ENCODE data around the gene IFNL3. TPM values are rescaled to one million over a fixed set of nuclear protein-coding genes. Genes with fewer than 3 reads are reported as not detected.

The IFNL3 gene
- polyA plus RNA-seq, 3 donors from 2014 or later: not detected

DNA sequence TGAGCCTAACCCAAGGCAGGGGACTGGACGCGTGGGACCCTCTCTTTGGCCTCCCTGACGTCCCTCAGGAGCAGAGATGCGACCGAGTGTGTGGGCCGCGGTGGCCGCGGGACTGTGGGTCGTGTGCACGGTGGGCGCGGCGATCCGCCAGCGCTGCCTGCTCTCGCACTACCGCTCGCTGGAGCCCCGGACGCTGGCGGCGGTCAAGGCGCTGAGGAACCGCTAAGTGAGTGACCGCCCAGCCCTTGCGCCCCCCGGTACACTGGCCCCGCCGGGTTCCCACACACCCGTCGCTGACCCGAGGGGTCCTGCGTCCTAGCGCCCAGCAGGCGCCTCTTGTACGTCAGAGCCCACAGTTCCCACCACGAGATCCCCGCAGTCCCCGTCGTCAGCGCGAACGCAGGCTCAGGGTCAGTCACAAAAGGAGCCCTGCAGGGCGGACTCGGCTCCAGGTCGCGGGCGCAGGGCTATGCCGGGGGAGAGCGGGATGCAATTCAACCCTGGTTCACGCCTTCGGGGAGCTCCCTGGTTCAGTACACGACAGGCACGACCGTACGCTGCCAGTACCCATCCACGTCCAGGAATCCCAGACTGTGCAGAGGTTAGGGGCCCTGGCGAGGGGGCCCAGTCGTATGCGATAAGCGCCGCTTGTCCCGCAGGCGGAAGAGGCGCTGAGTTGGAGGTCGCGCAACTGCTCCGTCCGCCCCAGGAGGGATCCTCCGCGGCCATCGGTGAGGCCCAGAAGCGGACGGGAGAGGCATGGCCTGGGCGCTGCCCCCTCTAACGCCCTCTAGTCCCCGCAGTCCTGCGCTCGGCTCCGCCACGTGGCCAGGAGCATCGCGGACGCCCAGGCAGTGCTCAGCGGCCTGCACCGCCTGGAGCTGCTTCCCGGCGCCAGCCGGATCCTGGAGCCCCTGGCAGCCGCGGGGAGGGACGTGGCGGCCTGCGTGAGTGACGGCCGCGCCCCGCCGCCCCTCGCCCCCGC is 19.8 kb upstream of the IFNL3 start:
- peak overlapping the region; percentile 25 to 53 (median 50) for H3K4me3 Mint-ChIP-seq
- no peaks in the 10 kb centered on the region for H3K9me3 Mint-ChIP-seq
- no peak overlapping the region for H3K27ac Mint-ChIP-seq
- H3K27me3 Mint-ChIP-seq (ENCODE audit: low read depth in 3 of 3): peaks cover 13 to 24% (median 16%) of the 10 kb centered on the region in 3 donors
- H3K4me1 Mint-ChIP-seq: peaks cover 7 to 16% of the 10 kb centered on the region in 2 donors
- DNase-seq: peak in 1 of 3 donors; percentile 9
- peaks cover 0 to 3% (median 0%) of the 10 kb centered on the region in 3 donors for H3K36me3 Mint-ChIP-seq

DNA sequence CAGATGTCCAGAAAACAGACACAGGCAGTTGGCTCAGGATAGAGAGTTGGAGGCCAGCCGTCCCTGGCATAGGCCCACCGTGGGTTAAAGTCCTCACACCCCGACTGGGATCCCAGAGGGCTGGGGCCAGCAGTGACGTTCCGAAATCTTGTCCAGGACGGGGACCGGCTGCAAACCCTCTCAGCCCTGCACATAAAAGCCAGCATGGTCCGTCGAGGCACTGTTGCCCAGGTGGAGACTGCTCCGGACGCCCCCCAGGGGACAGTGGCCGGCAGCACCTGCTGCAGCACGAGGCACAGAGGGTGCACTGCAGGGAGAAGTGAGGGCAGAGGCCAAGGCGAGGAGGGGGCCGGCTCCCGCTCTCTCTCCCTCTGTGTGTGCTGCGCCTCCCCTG is 19.1 kb upstream of the IFNL3 start:
- DNase-seq: no peak
- Mint-ChIP-seq H3K27ac (no peak overlapping the region), H3K27me3 (ENCODE audit: low read depth in 3 of 3) (peaks cover 13 to 22% (median 16%) of the 10 kb centered on the region in 3 donors)

DNA sequence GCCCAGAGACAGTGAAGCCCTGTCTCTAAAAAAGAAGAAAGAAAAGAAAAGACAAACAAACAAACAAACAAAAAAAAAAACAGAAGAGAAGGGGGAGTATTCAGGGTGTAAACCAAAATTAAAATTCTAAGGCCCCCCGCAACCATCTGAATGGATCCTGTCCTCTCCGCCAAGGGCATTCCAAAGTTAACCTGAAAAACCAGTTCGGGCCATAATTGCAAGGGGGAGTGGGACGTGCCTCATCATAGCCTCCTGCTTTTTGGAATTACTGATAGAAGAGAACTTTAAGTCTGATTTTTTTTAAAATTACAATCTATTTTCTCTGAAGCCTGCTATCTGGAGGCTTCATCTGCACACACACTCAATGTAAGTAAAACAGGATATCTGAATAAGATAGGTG is 17.7 kb upstream of the IFNL3 start:
- H3K27me3 Mint-ChIP-seq (ENCODE audit: low read depth in 3 of 3): peaks cover 13 to 20% (median 16%) of the 10 kb centered on the region in 3 donors

More for the DNA sequence above, 19.1 kb upstream of the IFNL3 start:
- Mint-ChIP-seq H3K4me3 (peak overlapping the region; percentile 10 to 75 (median 28)), H3K36me3 (peaks cover 0 to 3% (median 0%) of the 10 kb centered on the region in 3 donors), H3K4me1 (peaks cover 7 to 16% of the 10 kb centered on the region in 2 donors), H3K9me3 (no peaks in the 10 kb centered on the region)

DNA sequence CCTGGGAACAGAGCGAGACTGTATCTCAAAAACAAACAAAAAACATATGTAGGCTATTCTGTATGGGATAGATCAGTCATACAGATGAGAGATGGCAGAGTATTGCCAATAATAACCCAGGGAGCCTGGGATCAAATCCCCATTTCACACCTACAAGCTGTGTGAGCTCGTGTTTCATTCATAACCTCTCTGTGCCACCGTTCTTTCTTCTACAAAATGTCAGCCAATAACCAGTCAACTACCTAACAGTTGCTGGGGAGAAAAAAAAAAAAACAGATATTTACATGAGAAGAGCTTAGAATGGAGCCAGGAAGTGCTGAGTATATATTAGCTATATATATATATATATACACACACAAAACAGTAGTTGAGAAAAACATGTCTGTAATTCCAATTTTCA is 16.9 kb upstream of the IFNL3 start:
- peaks cover 0 to 3% (median 0%) of the 10 kb centered on the region in 3 donors for H3K36me3 Mint-ChIP-seq
- peaks cover 16 to 20% (median 19%) of the 10 kb centered on the region in 3 donors for H3K27me3 Mint-ChIP-seq (ENCODE audit: low read depth in 3 of 3)
- no peaks in the 10 kb centered on the region for H3K9me3 Mint-ChIP-seq
- DNase-seq: no peak
- H3K27ac Mint-ChIP-seq: no peak overlapping the region
- H3K4me3 Mint-ChIP-seq: no peak overlapping the region
- H3K4me1 Mint-ChIP-seq: peaks cover 7 to 16% of the 10 kb centered on the region in 2 donors

More for the DNA sequence above, 17.7 kb upstream of the IFNL3 start:
- H3K27ac Mint-ChIP-seq: no peak overlapping the region
- no peak overlapping the region for H3K4me3 Mint-ChIP-seq
- DNase-seq: no peak
- H3K9me3 Mint-ChIP-seq: no peaks in the 10 kb centered on the region
- H3K36me3 Mint-ChIP-seq: peaks cover 0 to 3% (median 0%) of the 10 kb centered on the region in 3 donors
- peaks cover 7 to 16% of the 10 kb centered on the region in 2 donors for H3K4me1 Mint-ChIP-seq

DNA sequence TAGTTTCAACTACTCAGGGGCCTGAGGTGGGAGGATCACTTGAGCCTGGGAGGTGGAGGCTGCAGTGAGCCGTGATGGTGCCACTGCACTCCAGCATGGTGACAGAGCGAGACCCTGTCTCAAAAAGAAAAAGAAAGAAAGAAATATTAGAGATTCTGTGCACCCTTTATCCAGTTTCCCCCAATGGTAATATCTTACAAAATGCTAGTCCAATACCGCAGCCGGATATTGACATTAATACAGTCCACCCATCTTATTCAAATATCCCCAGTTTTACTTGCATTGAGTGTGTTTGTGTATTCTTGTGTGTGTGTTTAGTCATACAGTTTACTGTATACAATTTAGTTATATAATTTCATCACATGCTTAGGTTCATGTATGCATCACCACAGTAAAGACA is 12.4 kb upstream of the IFNL3 start:
- H3K27me3 Mint-ChIP-seq (ENCODE audit: low read depth in 3 of 3): peaks cover 4 to 11% (median 9%) of the 10 kb centered on the region in 3 donors
- no peak overlapping the region for H3K27ac Mint-ChIP-seq
- H3K36me3 Mint-ChIP-seq: no peaks in the 10 kb centered on the region
- H3K4me3 Mint-ChIP-seq: no peak overlapping the region
- no peak for DNase-seq
- H3K9me3 Mint-ChIP-seq: no peaks in the 10 kb centered on the region
- no peaks in the 10 kb centered on the region for H3K4me1 Mint-ChIP-seq

DNA sequence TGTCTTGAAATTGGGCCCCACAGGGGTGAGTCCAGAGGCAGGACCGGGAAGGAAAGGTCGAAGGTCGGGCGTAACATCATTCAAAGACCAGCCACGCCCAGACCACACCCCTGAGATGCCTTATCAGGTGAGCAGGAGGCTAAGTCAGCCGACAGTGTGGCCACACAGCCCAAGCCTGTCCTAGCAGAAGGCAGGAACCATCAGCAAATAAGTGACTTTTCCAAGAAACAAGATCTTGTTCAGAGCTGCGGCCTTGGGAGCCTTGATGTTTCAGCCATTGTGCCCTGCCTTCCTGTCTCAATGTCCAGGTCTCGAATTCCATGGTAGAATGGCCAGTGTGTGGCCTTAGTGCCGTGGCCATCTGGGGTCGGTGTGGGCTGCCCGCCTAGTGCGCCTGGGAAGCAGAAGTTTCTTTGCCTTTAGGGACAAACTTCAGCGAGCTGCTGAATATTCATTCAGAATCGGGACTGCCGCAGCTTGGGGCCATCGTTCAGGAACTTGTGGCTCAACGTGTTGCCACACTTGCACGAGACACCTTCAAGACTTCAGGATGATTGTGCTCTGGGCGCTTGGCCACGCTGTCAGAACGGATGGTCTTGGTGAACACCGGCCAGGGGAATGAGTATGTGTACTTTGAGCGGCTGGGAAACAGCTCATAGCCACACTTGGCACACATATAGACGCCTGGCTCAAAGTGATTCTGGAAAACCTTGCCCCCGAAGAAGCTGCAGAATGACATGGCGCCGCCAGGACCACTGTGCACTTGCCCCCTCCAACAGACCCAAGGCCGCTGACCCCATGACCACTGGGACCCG is 9.9 kb upstream of the IFNL3 start:
- Mint-ChIP-seq H3K36me3 (no peaks in the 10 kb centered on the region), H3K27me3 (ENCODE audit: low read depth in 3 of 3) (peaks cover 2 to 13% (median 10%) of the 10 kb centered on the region in 3 donors), H3K27ac (no peak overlapping the region), H3K4me1 (no peaks in the 10 kb centered on the region), H3K9me3 (no peaks in the 10 kb centered on the region), H3K4me3 (no peak overlapping the region)
- no peak for DNase-seq

DNA sequence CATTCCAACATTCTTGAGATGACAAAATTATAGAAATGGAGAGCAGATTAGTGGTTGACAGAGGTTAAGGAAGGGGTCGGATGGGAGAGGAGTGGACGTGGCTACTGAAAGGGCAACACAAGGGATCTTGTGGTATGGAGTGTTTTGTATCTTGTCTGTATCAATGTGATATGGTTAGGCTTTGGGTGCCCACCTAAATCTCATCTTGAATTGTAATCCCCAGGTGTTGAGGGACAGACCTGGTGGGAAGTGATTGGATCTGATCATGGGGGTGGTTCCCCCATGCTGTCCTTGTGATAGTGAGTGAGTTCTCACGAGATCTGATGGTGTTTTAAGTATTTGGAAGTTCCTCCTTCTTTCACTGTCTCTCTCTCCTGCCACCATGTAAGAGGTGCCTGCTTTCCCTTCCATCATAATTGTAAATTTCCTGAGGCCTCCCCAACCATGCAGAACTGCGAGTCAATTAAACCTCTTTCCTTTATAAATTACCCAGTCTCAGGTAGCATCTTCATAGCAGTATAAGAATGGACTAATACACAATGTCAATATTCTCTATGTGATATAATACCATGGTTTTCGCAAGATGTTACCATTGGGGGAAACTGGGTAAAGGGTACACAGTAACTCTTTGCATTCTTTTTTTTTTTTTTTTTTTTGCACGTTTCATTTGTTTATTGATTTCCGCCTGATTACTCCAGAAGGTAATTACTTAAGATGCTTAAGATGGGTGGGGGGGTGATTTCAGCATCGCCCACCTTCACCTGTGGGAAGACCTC is 8.8 kb upstream of the IFNL3 start:
- no peaks in the 10 kb centered on the region for H3K9me3 Mint-ChIP-seq
- H3K4me1 Mint-ChIP-seq: peaks cover 0 to 6% of the 10 kb centered on the region in 2 donors
- no peaks in the 10 kb centered on the region for H3K36me3 Mint-ChIP-seq
- H3K4me3 Mint-ChIP-seq: no peak overlapping the region
- H3K27ac Mint-ChIP-seq: peak overlapping the region in 2 of 6 donors; percentile 17 to 45
- peaks cover 2 to 14% (median 11%) of the 10 kb centered on the region in 3 donors for H3K27me3 Mint-ChIP-seq (ENCODE audit: low read depth in 3 of 3)
- DNase-seq: no peak

DNA sequence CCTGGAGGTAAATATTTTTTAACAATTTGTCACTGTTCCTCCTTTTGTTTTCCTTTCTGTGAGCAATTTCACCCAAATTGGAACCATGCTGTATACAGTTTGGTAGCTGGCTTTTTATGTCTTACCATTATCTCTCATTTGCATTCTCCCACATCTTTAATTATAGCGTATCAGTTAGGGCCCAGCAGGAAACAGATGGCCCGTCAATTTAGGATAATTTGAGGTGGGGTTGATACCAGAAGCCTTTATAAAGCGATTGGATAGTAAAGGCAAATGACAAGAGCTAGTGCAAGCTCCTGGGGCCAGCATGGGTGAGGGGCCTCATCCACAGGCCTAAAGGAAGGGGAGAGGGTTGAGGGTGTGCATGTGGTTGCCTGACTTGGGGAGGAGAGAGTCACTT is 7.7 kb upstream of the IFNL3 start:
- no peak overlapping the region for H3K4me3 Mint-ChIP-seq
- H3K4me1 Mint-ChIP-seq: peaks cover 0 to 6% of the 10 kb centered on the region in 2 donors
- H3K36me3 Mint-ChIP-seq: no peaks in the 10 kb centered on the region
- H3K27me3 Mint-ChIP-seq (ENCODE audit: low read depth in 3 of 3): peaks cover 2 to 14% (median 13%) of the 10 kb centered on the region in 3 donors
- no peak for DNase-seq
- no peak overlapping the region for H3K27ac Mint-ChIP-seq
- no peaks in the 10 kb centered on the region for H3K9me3 Mint-ChIP-seq

DNA sequence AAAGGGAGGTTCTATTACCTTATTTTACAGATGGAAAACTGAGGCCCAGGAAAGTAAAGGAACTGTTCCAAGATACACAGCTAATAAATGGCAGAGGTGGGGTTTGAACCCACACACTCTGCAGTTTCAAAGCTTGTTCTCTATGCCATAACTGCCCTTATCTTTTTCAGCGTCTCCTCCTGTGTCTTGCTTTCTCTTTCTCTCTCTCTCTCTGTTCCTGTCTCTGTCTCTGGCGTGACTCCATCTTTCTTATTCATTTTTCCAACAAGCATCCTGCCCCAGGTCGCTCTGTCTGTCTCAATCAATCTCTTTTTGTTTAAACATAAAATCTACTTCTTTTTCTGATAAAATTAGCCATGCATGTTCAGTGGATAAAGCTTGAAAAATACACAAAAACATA is 7.0 kb upstream of the IFNL3 start:
- Mint-ChIP-seq H3K4me3 (no peak overlapping the region), H3K4me1 (peaks cover 4 to 6% of the 10 kb centered on the region in 2 donors), H3K9me3 (no peaks in the 10 kb centered on the region), H3K36me3 (no peaks in the 10 kb centered on the region), H3K27ac (peak overlapping the region in 2 of 6 donors; percentile 2 to 11), H3K27me3 (ENCODE audit: low read depth in 3 of 3) (peaks cover 2 to 13% (median 12%) of the 10 kb centered on the region in 3 donors)
- DNase-seq: no peak

DNA sequence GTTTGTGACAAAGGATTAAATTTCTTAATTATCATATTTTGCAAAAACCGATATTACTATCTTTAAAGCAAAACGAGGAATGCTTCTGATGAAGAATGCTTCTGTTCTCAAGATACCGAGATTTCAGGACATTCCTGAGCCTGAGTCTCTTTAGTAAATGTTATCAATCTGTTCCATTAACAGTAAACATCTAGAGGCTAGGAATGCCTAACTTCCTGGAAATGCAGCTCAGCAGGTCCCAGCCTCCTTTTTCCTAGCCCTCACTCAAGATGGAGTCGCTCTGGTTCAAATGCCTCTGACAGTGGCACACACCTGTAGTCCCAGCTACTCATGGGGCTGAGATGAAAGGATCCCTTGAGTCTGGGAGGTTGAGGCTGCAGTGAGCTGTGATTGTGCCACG is 6.3 kb upstream of the IFNL3 start:
- no peaks in the 10 kb centered on the region for H3K9me3 Mint-ChIP-seq
- no peak for DNase-seq
- no peak overlapping the region for H3K27ac Mint-ChIP-seq
- peaks cover 5 to 6% of the 10 kb centered on the region in 2 donors for H3K4me1 Mint-ChIP-seq
- peaks cover 2 to 8% (median 6%) of the 10 kb centered on the region in 3 donors for H3K27me3 Mint-ChIP-seq (ENCODE audit: low read depth in 3 of 3)
- no peak overlapping the region for H3K4me3 Mint-ChIP-seq
- no peaks in the 10 kb centered on the region for H3K36me3 Mint-ChIP-seq

DNA sequence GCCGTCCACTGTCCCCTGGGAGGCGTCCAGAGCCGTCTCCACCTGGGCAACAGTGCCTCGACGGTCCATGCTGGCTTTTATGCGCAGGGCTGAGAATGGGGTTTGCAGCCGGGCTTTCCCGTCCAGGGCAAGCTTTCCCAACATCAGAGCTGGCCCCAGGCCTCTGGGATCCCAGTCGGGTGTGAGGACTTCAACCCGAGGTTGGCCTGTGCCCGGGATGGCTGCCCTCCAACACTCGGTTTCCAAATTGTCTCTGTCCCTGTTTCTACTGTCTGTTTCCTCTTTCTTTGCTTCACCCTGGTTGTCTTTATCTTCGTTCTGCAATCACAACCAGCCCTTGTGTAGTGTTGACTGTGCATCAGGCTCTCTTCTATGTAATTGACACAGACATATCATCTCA is 4.0 kb upstream of the IFNL3 start, which contains the start of gene IFNL4:
Gene IFNL4 (minus strand): TSS at position 51 of the 400 bp plus-strand sequence.
- H3K4me3 Mint-ChIP-seq: peak within 1 kb of the TSS in 2 of 5 donors; percentile 40 to 80
- no peaks in the 10 kb centered on the region for H3K9me3 Mint-ChIP-seq
- no peak within 1 kb of the TSS for H3K27ac Mint-ChIP-seq
- peaks cover 5 to 6% of the 10 kb centered on the region in 2 donors for H3K4me1 Mint-ChIP-seq
- peaks cover 2 to 11% (median 5%) of the 10 kb centered on the region in 3 donors for H3K27me3 Mint-ChIP-seq (ENCODE audit: low read depth in 3 of 3)
- H3K36me3 Mint-ChIP-seq: no peaks in the 10 kb centered on the region
- DNase-seq: no peak

DNA sequence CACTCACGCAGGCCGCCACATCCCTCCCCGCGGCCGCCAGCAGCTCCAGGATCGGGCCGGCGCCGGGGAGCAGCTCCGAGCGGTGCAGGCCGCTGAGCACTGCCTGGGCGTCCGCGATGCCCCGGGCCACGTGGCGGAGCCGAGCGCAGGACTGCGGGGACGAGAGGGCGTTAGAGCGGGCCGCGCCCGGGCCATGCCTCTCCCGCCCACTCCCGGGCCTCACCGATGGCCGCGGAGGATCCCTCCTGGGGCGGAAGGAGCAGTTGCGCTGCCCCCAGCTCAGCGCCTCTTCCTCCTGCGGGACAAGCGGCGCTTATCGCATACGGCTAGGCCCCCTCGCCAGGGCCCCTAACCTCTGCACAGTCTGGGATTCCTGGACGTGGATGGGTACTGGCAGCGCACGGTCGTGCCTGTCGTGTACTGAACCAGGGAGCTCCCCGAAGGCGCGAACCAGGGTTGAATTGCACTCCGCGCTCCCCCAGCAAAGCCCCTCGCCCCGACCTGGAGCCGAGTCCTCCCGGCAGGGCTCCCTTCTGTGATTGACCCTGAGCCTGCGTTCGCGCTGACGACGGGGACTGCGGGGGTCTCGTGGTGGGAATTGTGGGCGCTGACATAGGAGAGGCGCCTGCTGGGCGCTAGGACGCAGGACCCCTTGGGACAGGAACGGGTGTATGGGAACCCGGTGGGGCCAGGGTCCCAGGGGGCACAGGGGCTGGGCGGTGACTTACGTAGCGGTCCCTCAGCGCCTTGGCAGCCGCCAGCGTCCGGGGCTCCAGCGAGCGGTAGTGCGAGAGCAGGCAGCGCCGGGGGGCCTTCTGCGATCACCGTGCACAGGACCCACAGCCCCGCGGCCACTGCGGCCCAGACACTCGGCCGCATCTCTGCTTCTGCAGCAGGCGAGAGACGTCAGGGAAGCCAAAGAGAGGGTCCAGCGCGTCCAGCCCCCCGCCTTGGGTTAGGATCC is 3.2 kb upstream of the IFNL3 start:
- Mint-ChIP-seq H3K27ac (no peak overlapping the region), H3K9me3 (no peaks in the 10 kb centered on the region), H3K4me3 (no peak overlapping the region), H3K27me3 (ENCODE audit: low read depth in 3 of 3) (peaks cover 2 to 13% (median 5%) of the 10 kb centered on the region in 3 donors), H3K36me3 (no peaks in the 10 kb centered on the region), H3K4me1 (peaks cover 5 to 6% of the 10 kb centered on the region in 2 donors)
- DNase-seq: no peak

Measured in immature natural killer cell (primary cell).